Upper lobe of left lung (tissue), 6 donors: ENCODE data around the gene NFATC2. TPM values are rescaled to one million over a fixed set of nuclear protein-coding genes. Genes with fewer than 3 reads are reported as not detected.

Experiments used
- ATAC-seq, 2 donors: fragments of 200-7000 bp; cut with Tn5 transposase; one replicate each; pipeline ENCODE4 v1.9.1; 2022; ENCODE audit warnings: mild to moderate bottlenecking in 2 of 2, moderate library complexity in 2 of 2; ENCODE audit not compliant: low FRiP score in 2 of 2
- DNase-seq, 2 donors: peaks; one replicate each; pipeline ENCODE4 v3.0.0-alpha.2; 2019 to 2020
- H3K27ac ChIP-seq, 4 donors: fragments of 200-600 bp; sonication (generic); one replicate each; pipeline ENCODE4 v1.5.1; 2016 to 2019
- H3K27me3 ChIP-seq, 4 donors: fragments of 200-600 bp; sonication (generic); one replicate each; pipeline ENCODE4 v1.5.1; 2017 to 2019
- H3K36me3 ChIP-seq, 4 donors: fragments of 200-600 bp; sonication (generic); one replicate each; pipeline ENCODE4 v1.5.1; 2016 to 2019
- H3K4me1 ChIP-seq, 4 donors: fragments of 200-600 bp; sonication (generic); one replicate each; pipeline ENCODE4 v1.5.1; 2018 to 2019
- H3K4me3 ChIP-seq, 4 donors: fragments of 200-600 bp; sonication (generic); one replicate each; pipeline ENCODE4 v1.5.1; 2017 to 2019; ENCODE audit warnings: mild to moderate bottlenecking in 2 of 4, moderate library complexity in 1 of 4
- H3K9me3 ChIP-seq, 4 donors: fragments of 200-600 bp; sonication (generic); one replicate each; pipeline ENCODE4 v1.5.1; 2018 to 2019
- CTCF ChIP-seq, 6 experiments: fragments of 450-650 bp in 4 of 6; fragments of 200-600 bp in 2 of 6; sonication (generic) in 2 of 6; IDR thresholded peaks; one replicate each; pipeline ENCODE4 v1.5.1; 2016 to 2019; ENCODE audit warnings: antibody characterized with exemption in 6 of 6
- EP300 ChIP-seq, 4 donors: sonication (generic); formaldehyde crosslinking; IDR thresholded peaks; one replicate each; pipeline ENCODE4 v1.5.1; 2017; ENCODE audit warnings: antibody characterized with exemption in 4 of 4, control low read depth in 2 of 4
- POLR2A ChIP-seq, 4 donors: fragments of 450-650 bp; IDR thresholded peaks; one replicate each; pipeline ENCODE4 v1.5.1; 2016 to 2017; ENCODE audit warnings: antibody characterized with exemption in 4 of 4, mild to moderate bottlenecking in 2 of 4
- POLR2AphosphoS5 ChIP-seq, 2 donors: sonication (generic); formaldehyde crosslinking; IDR thresholded peaks; one replicate each; pipeline ENCODE4 v1.5.1; 2017; ENCODE audit warnings: antibody characterized with exemption in 2 of 2
- WGBS, 2 donors: methylation state at CpG; one replicate each; pipeline ENCODE4 v1.1.5; 2017 to 2018; 5-methylcytosine and 5-hydroxymethylcytosine counted together
- total RNA-seq, 6 donors: library from RNA; depleted of rRNA in 4 of 6; stranded (reverse); fragments of >200 nt in 4 of 6; gene quantifications; one replicate each; pipeline versions ENCODE4 v1.1.0 to v1.2.1, GENCODE V29; 2016 to 2021
- donor health status: DM: no; HTN: no; CAD: no; lungs with moderate emphysema.
- donor health status: DM: no; HTN: yes; CAD: no; lungs with severe emphysema.

Gene NFATC2
- total RNA-seq, 6 donors from 2014 or later: 5.1 to 28.1 (median 7.6) TPM

- no peaks in the 10 kb centered on the region for H3K27me3 ChIP-seq
- H3K4me1 ChIP-seq: peaks cover 0 to 9% (median 4%) of the 10 kb centered on the region in 4 donors
- DNase-seq: no peak
- WGBS, 2 donors: 81 to 86% methylated on average over 2 of the region's 2 CpGs
- H3K27ac ChIP-seq: no peak overlapping the region
- TF ChIP-seq CTCF (IDR thresholded peaks at IDR 0.05): no peak
- no peak for TF ChIP-seq EP300 (IDR thresholded peaks at IDR 0.05)
- no peak for TF ChIP-seq POLR2AphosphoS5 (IDR thresholded peaks at IDR 0.05)
- TF ChIP-seq POLR2A (IDR thresholded peaks at IDR 0.05): no peak
- ATAC-seq: no peak
- H3K9me3 ChIP-seq: no peaks in the 10 kb centered on the region
- H3K4me3 ChIP-seq: no peak overlapping the region
- H3K36me3 ChIP-seq: no peaks in the 10 kb centered on the region
Measured at GRCh38 chr20:51419231-51419630, 123.3 kb downstream of the NFATC2 start.

GRCh38 chr20:51418137-51418529 is 124.4 kb downstream of the NFATC2 start:
- H3K36me3 ChIP-seq: no peaks in the 10 kb centered on the region
- H3K4me3 ChIP-seq: no peak overlapping the region
- no peak for TF ChIP-seq POLR2AphosphoS5 (IDR thresholded peaks at IDR 0.05)
- ATAC-seq (no peak), DNase-seq (no peak)
- H3K27ac ChIP-seq: no peak overlapping the region
- H3K27me3 ChIP-seq: no peaks in the 10 kb centered on the region
- H3K4me1 ChIP-seq: peaks cover 0 to 11% (median 5%) of the 10 kb centered on the region in 4 donors
- no peaks in the 10 kb centered on the region for H3K9me3 ChIP-seq
- 80 to 97% methylated on average over 4 of the region's 4 CpGs for WGBS, 2 donors

GRCh38 chr20:51417250-51418136 is 125.0 kb downstream of the NFATC2 start:
- TF ChIP-seq POLR2AphosphoS5 (IDR thresholded peaks at IDR 0.05) (no peak), POLR2A (IDR thresholded peaks at IDR 0.05) (no peak), CTCF (IDR thresholded peaks at IDR 0.05) (no peak), EP300 (IDR thresholded peaks at IDR 0.05) (no peak)
- no peaks in the 10 kb centered on the region for H3K9me3 ChIP-seq
- peak in 1 of 2 donors; percentile 48 for DNase-seq
- H3K27ac ChIP-seq: peak overlapping the region in 2 of 4 donors; percentile 30 to 52
- no peaks in the 10 kb centered on the region for H3K36me3 ChIP-seq
- H3K4me3 ChIP-seq: no peak overlapping the region
- no peak for ATAC-seq
- peaks cover 0 to 17% (median 7%) of the 10 kb centered on the region in 4 donors for H3K4me1 ChIP-seq
- no peaks in the 10 kb centered on the region for H3K27me3 ChIP-seq
- 61 to 69% methylated on average over 21 of the region's 21 CpGs for WGBS, 2 donors

GRCh38 chr20:51416532-51417249 is 125.8 kb downstream of the NFATC2 start:
- WGBS, 2 donors: 55 to 61% methylated on average over 6 of the region's 6 CpGs
- no peak for TF ChIP-seq CTCF (IDR thresholded peaks at IDR 0.05)
- Histone ChIP-seq H3K4me3 (no peak overlapping the region), H3K4me1 (peaks cover 0 to 20% (median 9%) of the 10 kb centered on the region in 4 donors), H3K27me3 (no peaks in the 10 kb centered on the region), H3K36me3 (no peaks in the 10 kb centered on the region), H3K9me3 (no peaks in the 10 kb centered on the region), H3K27ac (peak overlapping the region in 2 of 4 donors; percentile 30 to 52)
- no peak for ATAC-seq
- DNase-seq: no peak

GRCh38 chr20:51413857-51414256 is 128.7 kb downstream of the NFATC2 start:
- Histone ChIP-seq H3K4me1 (peaks cover 0 to 20% (median 9%) of the 10 kb centered on the region in 4 donors), H3K27ac (no peak overlapping the region), H3K4me3 (no peak overlapping the region), H3K9me3 (no peaks in the 10 kb centered on the region), H3K27me3 (no peaks in the 10 kb centered on the region), H3K36me3 (no peaks in the 10 kb centered on the region)
- WGBS, 2 donors: 73 to 88% methylated on average over 5 of the region's 5 CpGs
- no peak for TF ChIP-seq EP300 (IDR thresholded peaks at IDR 0.05)
- TF ChIP-seq CTCF (IDR thresholded peaks at IDR 0.05): no peak
- no peak for TF ChIP-seq POLR2AphosphoS5 (IDR thresholded peaks at IDR 0.05)
- no peak for TF ChIP-seq POLR2A (IDR thresholded peaks at IDR 0.05)
- DNase-seq (no peak), ATAC-seq (no peak)
